Neutrophil (primary cell): ENCODE measurements around the gene SERPINB6.

ENCODE experiments used
- H3K27ac ChIP-seq: fragments of 200-600 bp; sonication (generic); 2 replicates; pipeline ENCODE4 v1.5.1; 2016; ENCODE audit warnings: mild to moderate bottlenecking, moderate library complexity
- H3K27me3 ChIP-seq: fragments of 200-600 bp; sonication (generic); 2 replicates; pipeline ENCODE4 v1.6.0; 2016; ENCODE audit warnings: mild to moderate bottlenecking
- H3K36me3 ChIP-seq: fragments of 200-600 bp; sonication (generic); 2 replicates; pipeline ENCODE4 v1.5.1; 2017
- H3K4me1 ChIP-seq, 2 experiments: fragments of 200-600 bp in 1 of 2; sonication (generic) in 1 of 2; 1 replicate in 1 of 2; 2 replicates in 1 of 2; pipeline versions ENCODE4 v1.5.1 to v1.6.1; 2013 to 2016; ENCODE audit warnings: low read depth in 1 of 2, low read length in 1 of 2, mild to moderate bottlenecking in 1 of 2, moderate library complexity in 1 of 2; ENCODE audit not compliant: control insufficient read depth in 1 of 2, insufficient read depth in 1 of 2
- H3K4me3 ChIP-seq, 2 experiments: fragments of 200-600 bp in 1 of 2; sonication (generic) in 1 of 2; 1 replicate in 1 of 2; 2 replicates in 1 of 2; pipeline ENCODE4 v1.5.1; 2013 to 2016; ENCODE audit warnings: low read depth in 1 of 2, low read length in 1 of 2, mild to moderate bottlenecking in 1 of 2, moderate library complexity in 1 of 2
- H3K9me3 ChIP-seq: fragments of 200-600 bp; sonication (generic); 2 replicates; pipeline ENCODE4 v1.5.1; 2016
- TF ChIP-seq, protein P1 (sequence below): fragments of 200-600 bp; sonication (generic); IDR thresholded peaks from 2 replicates; pipeline ENCODE4 v1.5.1; 2016; ENCODE audit warnings: antibody characterized with exemption

SERPINB6 gene

DNA sequence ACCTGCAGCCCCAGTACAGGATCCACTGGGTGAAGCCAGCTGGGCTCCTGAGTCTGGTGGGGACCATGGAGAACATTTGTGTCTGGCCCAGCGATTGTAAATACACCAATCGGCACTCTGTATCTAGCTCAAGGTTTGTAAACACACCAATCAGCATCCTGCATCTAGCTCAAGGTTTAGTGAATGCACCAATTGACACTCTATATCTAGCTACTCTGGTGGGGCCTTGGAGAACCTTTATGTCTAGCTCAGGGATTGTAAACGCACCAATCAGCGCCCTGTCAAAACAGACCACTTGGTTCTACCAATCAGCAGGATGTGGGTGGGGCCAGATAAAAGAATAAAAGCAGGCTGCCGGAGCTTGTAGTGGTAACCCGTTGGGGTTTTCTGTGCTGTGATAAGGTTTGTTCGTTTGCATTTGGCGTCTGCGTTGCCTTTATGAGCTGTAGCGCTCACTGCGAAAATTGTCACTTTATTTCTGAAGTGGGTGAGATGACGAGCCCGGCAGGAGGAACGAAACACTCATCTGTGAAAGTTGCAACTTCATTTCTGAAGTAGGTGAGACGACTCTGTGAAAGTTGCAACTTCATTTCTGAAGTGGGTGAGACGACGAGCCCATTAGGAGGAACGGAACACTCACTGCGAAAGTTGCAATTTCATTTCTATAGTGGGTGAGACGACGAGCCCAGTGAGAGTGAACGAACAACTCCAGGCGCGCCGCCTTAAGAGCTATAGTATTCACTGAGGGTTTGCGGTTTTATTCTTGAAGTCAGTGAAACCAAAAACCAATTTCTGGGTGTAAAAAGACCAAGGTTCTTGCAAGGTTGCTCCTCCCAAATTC lies 31.1 kb downstream of the SERPINB6 start:
- Histone ChIP-seq H3K4me3 (no peak overlapping the region), H3K27ac (peak overlapping the region; percentile 23), H3K4me1 (peaks cover 12 to 17% of the 10 kb centered on the region in 2 experiments), H3K27me3 (no peaks in the 10 kb centered on the region), H3K36me3 (no peaks in the 10 kb centered on the region), H3K9me3 (no peaks in the 10 kb centered on the region)
- TF ChIP-seq, protein P1, sequence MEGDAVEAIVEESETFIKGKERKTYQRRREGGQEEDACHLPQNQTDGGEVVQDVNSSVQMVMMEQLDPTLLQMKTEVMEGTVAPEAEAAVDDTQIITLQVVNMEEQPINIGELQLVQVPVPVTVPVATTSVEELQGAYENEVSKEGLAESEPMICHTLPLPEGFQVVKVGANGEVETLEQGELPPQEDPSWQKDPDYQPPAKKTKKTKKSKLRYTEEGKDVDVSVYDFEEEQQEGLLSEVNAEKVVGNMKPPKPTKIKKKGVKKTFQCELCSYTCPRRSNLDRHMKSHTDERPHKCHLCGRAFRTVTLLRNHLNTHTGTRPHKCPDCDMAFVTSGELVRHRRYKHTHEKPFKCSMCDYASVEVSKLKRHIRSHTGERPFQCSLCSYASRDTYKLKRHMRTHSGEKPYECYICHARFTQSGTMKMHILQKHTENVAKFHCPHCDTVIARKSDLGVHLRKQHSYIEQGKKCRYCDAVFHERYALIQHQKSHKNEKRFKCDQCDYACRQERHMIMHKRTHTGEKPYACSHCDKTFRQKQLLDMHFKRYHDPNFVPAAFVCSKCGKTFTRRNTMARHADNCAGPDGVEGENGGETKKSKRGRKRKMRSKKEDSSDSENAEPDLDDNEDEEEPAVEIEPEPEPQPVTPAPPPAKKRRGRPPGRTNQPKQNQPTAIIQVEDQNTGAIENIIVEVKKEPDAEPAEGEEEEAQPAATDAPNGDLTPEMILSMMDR = no peak

DNA sequence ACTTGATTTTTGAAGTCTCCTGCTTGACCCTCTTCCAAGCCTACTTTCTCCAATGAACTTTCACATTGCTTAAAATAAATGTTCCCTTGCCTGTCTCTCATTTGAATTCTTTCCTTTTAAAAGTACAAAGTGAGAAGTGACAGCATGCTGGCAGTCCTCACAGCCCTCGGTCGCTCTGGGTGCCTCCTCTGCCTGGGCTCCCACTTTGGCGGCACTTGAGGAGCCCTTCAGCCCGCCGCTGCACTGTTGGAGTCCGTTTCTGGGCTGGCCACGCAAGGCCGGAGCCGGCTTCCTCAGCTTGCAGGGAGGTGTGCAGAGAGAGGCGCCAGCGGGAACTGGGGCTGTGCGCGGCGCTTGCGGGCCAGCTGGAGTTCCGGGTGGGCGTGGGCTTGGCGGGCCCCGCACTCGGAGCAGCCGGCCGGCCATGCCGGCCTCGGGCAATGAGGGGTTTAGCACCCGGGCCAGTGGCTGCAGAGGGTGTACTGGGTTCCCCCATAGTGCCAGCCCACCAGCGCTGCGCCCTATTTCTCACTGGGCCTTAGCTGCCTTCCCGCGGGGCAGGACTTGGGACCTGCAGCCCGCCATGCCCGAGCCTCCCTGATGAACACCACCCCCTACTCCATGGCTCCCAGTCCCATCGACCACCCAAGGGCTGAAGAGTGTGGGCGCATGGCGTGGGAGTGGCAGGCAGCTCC lies 31.9 kb downstream of the SERPINB6 start:
- Histone ChIP-seq H3K4me1 (peaks cover 12 to 17% of the 10 kb centered on the region in 2 experiments), H3K9me3 (no peaks in the 10 kb centered on the region), H3K4me3 (no peak overlapping the region), H3K27me3 (no peaks in the 10 kb centered on the region), H3K36me3 (no peaks in the 10 kb centered on the region), H3K27ac (no peak overlapping the region)
- TF ChIP-seq, protein P1 = no peak

DNA sequence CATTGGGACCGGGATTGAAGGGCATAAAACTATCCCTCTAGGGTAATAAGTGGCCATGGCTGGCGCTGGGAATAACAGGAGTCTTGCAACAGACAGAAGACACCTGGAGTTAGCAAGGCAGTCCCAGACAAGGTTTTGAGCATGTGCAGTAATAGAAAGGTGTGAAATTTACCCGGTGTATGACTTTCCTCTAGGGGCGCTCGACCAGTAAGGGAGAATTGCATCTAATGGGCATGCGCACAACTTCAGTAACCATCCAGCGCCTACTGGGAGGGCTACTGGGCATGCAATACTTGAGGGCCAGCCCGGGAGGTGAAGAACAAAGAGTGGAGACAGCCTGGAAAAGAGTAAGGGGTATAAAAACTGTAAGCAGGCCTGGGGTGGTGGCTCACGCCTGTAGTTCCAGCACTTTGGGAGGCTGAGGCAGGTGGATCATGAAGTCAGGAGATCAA lies 32.7 kb downstream of the SERPINB6 start:
- Histone ChIP-seq H3K27ac (no peak overlapping the region), H3K4me1 (peaks cover 12 to 14% of the 10 kb centered on the region in 2 experiments), H3K9me3 (no peaks in the 10 kb centered on the region), H3K36me3 (no peaks in the 10 kb centered on the region), H3K4me3 (no peak overlapping the region), H3K27me3 (no peaks in the 10 kb centered on the region)
- TF ChIP-seq, protein P1 = no peak

DNA sequence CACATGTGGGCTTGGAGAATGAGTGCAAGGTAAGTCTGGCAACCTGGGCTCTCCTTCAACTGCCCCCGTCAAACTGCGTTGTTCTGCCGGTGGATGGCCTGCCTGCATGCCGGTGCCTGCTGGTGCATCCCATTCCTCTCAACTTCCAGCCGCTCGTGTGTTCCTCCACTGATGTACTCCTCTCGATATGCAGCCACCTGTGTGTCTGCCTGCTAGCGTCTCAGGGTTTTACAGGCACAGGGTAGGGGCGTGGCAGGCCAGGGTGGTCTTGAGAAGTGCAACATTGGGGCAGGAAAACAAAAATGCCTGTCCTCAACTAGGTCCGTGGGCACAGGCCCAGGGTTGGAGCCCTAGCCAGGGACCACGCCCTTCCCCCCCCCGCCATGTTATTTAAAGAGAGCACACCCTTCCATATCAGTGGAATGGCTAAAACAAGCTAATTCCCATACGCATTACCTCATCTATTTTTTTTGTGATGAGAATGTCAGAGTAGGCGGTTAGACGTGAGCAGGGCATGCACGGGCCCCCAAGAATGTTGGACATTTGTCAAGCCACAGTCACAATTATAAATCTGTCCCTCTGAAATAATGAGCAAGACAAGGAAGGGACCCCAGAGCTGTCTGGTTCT lies 33.2 kb downstream of the SERPINB6 start:
- Histone ChIP-seq H3K36me3 (no peaks in the 10 kb centered on the region), H3K27ac (no peak overlapping the region), H3K9me3 (no peaks in the 10 kb centered on the region), H3K4me1 (peaks cover 7 to 9% of the 10 kb centered on the region in 2 experiments), H3K27me3 (no peaks in the 10 kb centered on the region), H3K4me3 (no peak overlapping the region)
- TF ChIP-seq, protein P1 = no peak

DNA sequence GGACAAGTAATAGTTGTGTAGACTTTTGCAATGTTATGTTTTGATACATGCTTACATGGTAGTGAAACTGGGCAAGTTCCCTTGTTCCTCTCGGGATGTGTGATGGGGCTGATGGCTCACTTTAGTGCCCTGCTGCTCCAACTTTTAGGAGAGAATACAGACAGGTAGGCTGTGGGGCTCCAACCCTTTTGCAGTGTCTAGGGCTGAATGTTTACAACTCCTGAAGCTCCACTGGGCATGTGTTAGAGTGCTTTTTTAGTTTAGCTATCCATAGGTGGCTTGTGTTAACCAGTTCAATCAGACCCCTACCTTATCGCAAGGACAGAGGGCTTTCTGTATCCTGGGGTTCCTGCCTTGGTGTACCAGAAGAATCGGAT lies 33.8 kb downstream of the SERPINB6 start:
- Histone ChIP-seq H3K4me1 (peaks cover 2 to 4% of the 10 kb centered on the region in 2 experiments), H3K27ac (no peak overlapping the region), H3K9me3 (no peaks in the 10 kb centered on the region), H3K36me3 (no peaks in the 10 kb centered on the region), H3K27me3 (no peaks in the 10 kb centered on the region), H3K4me3 (no peak overlapping the region)
- TF ChIP-seq, protein P1 = no peak
